Keratinocyte (primary cell): Measurements from ENCODE around the gene XIRP2.

Experiments used
- EZH2 ChIP-seq: IDR thresholded peaks from one replicate; pipeline ENCODE4 v1.6.1; 2012; ENCODE audit warnings: inconsistent platforms, mild to moderate bottlenecking, low read length, moderate library complexity
- TF ChIP-seq, protein P1 (sequence below), 3 experiments: IDR thresholded peaks in 1 of 3; conservative IDR thresholded peaks in 1 of 3; optimal IDR thresholded peaks in 1 of 3; 2 replicates in 2 of 3; 3 replicates in 1 of 3; pipeline versions ENCODE3 to v1.5.1; 2011; ENCODE audit warnings: low read length in 3 of 3, mild to moderate bottlenecking in 3 of 3, moderate library complexity in 2 of 3, control low read depth in 1 of 3, inconsistent platforms in 1 of 3; ENCODE audit not compliant: insufficient read depth in 2 of 3; ENCODE audit errors: extremely low read depth in 1 of 3

DNA sequence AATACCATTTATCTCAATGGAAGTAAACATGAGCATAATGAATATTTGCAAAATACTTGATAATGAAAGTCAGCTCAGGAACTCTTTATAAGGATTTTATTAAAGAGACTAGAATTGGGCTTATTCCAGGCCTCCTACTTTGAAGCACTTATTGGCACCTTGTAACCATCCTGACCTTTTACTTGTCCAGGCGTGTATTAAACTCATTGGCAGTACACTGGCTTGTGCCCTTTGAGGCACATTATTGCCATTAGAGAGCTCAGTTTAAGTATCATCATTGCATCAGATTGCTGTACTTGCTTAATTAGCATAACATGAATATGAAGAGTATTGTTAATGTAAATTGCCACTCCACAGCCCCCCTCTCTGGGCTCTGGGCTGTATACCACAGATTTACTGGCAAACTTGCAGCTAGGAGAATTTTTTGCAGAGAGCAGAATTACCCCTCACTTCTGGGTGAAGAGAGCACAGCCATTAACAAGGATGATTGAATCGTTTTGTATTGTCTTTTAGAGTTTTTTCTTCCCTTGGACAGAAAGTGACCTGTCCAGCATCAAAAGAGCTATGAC is 72.5 kb downstream of the XIRP2 start:
- TF ChIP-seq, protein P1, sequence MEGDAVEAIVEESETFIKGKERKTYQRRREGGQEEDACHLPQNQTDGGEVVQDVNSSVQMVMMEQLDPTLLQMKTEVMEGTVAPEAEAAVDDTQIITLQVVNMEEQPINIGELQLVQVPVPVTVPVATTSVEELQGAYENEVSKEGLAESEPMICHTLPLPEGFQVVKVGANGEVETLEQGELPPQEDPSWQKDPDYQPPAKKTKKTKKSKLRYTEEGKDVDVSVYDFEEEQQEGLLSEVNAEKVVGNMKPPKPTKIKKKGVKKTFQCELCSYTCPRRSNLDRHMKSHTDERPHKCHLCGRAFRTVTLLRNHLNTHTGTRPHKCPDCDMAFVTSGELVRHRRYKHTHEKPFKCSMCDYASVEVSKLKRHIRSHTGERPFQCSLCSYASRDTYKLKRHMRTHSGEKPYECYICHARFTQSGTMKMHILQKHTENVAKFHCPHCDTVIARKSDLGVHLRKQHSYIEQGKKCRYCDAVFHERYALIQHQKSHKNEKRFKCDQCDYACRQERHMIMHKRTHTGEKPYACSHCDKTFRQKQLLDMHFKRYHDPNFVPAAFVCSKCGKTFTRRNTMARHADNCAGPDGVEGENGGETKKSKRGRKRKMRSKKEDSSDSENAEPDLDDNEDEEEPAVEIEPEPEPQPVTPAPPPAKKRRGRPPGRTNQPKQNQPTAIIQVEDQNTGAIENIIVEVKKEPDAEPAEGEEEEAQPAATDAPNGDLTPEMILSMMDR (optimal IDR thresholded peaks at IDR 0.05 in 1 of 3, IDR thresholded peaks at IDR 0.05 in 1 of 3, conservative IDR thresholded peaks at IDR 0.05 in 1 of 3; ENCODE audit: extremely low read depth in 1 of 3, insufficient read depth in 2 of 3, low read length in 3 of 3), result no peak
- no peak for TF ChIP-seq EZH2
